ENCODE results near the gene BCL2L14.

- TF ChIP-seq CTCF (IDR thresholded peaks at IDR 0.05; ENCODE audit: low read length): no peak
- TF ChIP-seq EZH2 (IDR thresholded peaks at IDR 0.05; ENCODE audit: borderline replicate concordance, low read length): no peak
Measured at GRCh38 chr12:12036901-12037300, 33.8 kb upstream of the BCL2L14 start.

All from OCI-LY1 (cell line).